GM12864 (cell line): ENCODE results near the gene STOML1.
"Not testable (repeated sequence)": the region's sequence is repeated elsewhere in the genome, so short reads cannot be mapped to it uniquely, and the experiment has no call there.

Experiments
- DNase-seq: peaks from one replicate; pipeline ENCODE4 v3.0.0-alpha.2; 2011; ENCODE audit warnings: low read depth
- H3K4me3 ChIP-seq: 2 replicates; pipeline ENCODE4 v1.5.1; 2011; ENCODE audit warnings: mild to moderate bottlenecking, low read depth, low read length, control low read depth
- TF ChIP-seq, protein P1 (sequence below): IDR thresholded peaks from 2 replicates; pipeline ENCODE4 v1.5.1; 2011; ENCODE audit warnings: low read depth, mild to moderate bottlenecking, moderate library complexity, low read length, control low read depth, inconsistent platforms; ENCODE audit errors: missing control alignments

The STOML1 gene

GRCh38 chr15:73983211-73983727 lies 8.8 kb downstream of the STOML1 start:
- H3K4me3 ChIP-seq, result no peak overlapping the region
- no peak for DNase-seq
- TF ChIP-seq, protein P1, sequence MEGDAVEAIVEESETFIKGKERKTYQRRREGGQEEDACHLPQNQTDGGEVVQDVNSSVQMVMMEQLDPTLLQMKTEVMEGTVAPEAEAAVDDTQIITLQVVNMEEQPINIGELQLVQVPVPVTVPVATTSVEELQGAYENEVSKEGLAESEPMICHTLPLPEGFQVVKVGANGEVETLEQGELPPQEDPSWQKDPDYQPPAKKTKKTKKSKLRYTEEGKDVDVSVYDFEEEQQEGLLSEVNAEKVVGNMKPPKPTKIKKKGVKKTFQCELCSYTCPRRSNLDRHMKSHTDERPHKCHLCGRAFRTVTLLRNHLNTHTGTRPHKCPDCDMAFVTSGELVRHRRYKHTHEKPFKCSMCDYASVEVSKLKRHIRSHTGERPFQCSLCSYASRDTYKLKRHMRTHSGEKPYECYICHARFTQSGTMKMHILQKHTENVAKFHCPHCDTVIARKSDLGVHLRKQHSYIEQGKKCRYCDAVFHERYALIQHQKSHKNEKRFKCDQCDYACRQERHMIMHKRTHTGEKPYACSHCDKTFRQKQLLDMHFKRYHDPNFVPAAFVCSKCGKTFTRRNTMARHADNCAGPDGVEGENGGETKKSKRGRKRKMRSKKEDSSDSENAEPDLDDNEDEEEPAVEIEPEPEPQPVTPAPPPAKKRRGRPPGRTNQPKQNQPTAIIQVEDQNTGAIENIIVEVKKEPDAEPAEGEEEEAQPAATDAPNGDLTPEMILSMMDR, result no peak

- TF ChIP-seq, protein P1, result no peak
- DNase-seq, result no peak
- no peak overlapping the region for H3K4me3 ChIP-seq
Measured at GRCh38 chr15:73982222-73982962, 9.7 kb downstream of the STOML1 start.

DNA sequence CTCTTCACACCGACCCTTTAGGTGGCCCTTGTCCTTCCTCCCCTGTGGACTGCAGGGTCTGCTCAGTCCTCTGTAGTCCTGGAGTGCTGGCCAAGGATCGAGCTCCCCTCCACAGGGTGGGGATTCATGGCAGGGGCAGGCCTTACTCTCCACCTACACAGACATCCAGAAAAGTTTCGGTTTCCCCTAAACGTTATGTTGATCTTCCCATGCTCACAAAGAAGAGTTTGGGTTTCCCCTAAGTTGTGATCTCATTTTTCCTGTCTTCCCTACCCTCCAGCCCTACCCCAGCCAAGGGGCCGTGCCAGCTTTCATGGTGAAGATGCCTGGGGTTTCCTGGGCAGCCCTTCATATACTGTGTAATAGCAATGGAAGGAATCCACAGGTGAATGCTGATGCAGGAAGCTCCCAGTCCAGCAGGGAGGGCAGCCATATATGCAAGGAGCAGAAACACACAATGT lies 10.3 kb downstream of the STOML1 start:
- no peak for DNase-seq
- H3K4me3 ChIP-seq, result no peak overlapping the region
- TF ChIP-seq, protein P1, result no peak

GRCh38 chr15:73979636-73980035 lies 12.5 kb downstream of the STOML1 start:
- no peak for DNase-seq
- TF ChIP-seq, protein P1, result no peak
- H3K4me3 ChIP-seq, result no peak overlapping the region

DNA sequence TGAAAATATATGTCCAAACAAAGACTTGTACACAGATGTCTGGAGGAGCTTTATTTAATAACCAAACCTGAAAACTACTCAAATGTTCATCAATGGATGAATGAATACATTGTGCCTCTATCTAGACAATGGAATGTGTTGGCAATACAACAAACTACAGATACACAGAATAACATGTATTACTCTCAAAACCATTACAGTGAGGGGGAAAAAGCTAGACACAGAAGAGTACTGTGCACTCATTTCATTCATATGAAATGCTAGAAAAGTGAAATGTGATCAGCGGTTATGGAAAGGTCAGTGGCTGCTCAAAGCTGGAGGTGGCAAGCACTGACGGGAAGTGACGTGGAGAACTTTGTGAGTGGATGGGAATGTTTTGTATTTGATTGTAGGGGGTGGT lies 13.2 kb downstream of the STOML1 start:
- DNase-seq, result no peak

DNA sequence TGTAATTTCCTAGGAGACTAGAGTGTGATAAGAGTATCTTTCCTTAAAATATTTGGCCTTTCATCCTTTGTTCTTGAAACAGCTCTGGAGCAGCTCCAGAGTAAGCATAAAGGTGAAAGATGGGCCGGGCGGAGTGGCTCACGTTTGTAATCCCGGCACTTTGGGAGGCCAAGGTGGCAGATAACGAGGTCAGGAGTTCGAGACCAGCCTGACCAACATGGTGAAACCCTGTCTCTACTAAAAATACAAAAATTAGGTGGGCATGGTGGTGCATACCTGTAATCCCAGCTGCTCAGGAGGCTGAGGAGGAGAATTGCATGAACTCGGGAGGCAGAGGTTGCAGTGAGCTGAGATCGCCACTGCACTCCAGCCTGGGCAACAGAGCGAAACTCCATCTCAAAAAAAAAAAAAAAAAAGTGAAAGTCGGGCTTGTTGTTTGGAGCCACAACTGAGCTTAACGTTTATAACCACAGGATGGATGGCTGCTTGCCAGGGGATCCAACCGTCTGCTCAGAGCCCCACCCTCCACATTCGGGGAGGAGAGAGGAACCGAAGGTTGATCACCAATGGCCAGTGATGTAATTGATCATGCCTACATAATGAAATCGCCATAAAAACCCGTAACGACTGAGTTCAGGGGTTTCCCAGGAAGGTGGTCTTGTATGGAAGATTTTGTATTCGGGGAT lies 16.5 kb downstream of the STOML1 start:
- H3K4me3 ChIP-seq, DNase-seq: not testable (repeated sequence)

More for the DNA sequence above, 13.2 kb downstream of the STOML1 start:
- H3K4me3 ChIP-seq, result no peak overlapping the region
- TF ChIP-seq, protein P1, result no peak

DNA sequence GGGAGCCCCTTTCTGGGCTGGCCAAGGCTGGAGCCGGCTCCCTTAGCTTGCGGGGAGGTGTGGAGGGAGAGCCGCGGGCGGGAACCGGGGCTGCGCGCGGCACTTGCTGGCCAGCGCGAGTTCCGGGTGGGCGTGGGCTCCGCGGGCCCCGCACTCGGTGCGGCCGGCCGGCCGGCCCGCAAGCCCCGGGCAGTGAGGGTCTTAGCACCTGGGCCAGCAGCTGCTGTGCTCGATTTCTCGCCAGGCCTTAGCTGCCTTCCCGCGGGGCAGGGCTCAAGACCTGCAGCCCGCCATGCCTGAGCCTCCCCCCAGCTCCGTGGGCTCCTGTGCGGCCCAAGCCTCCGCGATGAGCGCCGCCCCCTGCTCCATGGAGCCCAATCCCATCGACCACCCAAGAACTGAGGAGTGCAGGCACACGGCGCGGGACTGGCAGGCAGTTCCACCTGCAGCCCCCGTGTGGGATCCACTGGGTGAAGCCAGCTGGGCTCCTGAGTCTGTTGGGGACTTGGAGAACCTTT lies 18.4 kb downstream of the STOML1 start:
- not testable (repeated sequence) for DNase-seq, H3K4me3 ChIP-seq
